Forelimb muscle (tissue), 1 donor: ENCODE data around the gene FBN1. TPM values are rescaled to one million over a fixed set of nuclear protein-coding genes. Genes with fewer than 3 reads are reported as not detected.

Experiments
- DNase-seq: peaks from one replicate; pipeline ENCODE4 v3.0.0-alpha.2; 2013; ENCODE audit warnings: low read depth
- polyA plus RNA-seq: library from polyadenylated mRNA; unstranded; fragments of 120-200 nt; gene quantifications from one replicate; pipeline ENCODE4 v1.2.1, GENCODE V29; 2013; ENCODE audit not compliant: insufficient read length

Gene FBN1
- polyA plus RNA-seq, 1 donor = 168 TPM

GRCh38 chr15:48652510-48653076 lies 7.1 kb upstream of the FBN1 start:
- DNase-seq = no peak

- DNase-seq = no peak
Observed at GRCh38 chr15:48650931-48651330, 5.4 kb upstream of the FBN1 start.

GRCh38 chr15:48647962-48648361 lies 2.5 kb upstream of the FBN1 start:
- DNase-seq = no peak

- no peak for DNase-seq
Observed at GRCh38 chr15:48646331-48646730, 822 bp upstream of the FBN1 start.

- DNase-seq = no peak
Observed at GRCh38 chr15:48644827-48645557, 517 bp downstream of the FBN1 start.

GRCh38 chr15:48644467-48644826 lies 1.1 kb downstream of the FBN1 start:
- DNase-seq = no peak

GRCh38 chr15:48643776-48644466 lies 1.6 kb downstream of the FBN1 start:
- no peak for DNase-seq

GRCh38 chr15:48643206-48643605 lies 2.3 kb downstream of the FBN1 start:
- DNase-seq = no peak

GRCh38 chr15:48642795-48643194 lies 2.7 kb downstream of the FBN1 start:
- DNase-seq = no peak

- DNase-seq = no peak
Observed at GRCh38 chr15:48641416-48641815, 4.1 kb downstream of the FBN1 start.

GRCh38 chr15:48638963-48639362 lies 6.5 kb downstream of the FBN1 start:
- DNase-seq = no peak

GRCh38 chr15:48637639-48638038 lies 7.9 kb downstream of the FBN1 start:
- DNase-seq = no peak

- no peak for DNase-seq
Observed at GRCh38 chr15:48636511-48636910, 9.0 kb downstream of the FBN1 start.

GRCh38 chr15:48634893-48635292 lies 10.6 kb downstream of the FBN1 start:
- DNase-seq = no peak

GRCh38 chr15:48634096-48634495 lies 11.4 kb downstream of the FBN1 start:
- DNase-seq = no peak

GRCh38 chr15:48632651-48633050 lies 12.9 kb downstream of the FBN1 start:
- no peak for DNase-seq

GRCh38 chr15:48631176-48631770 lies 14.2 kb downstream of the FBN1 start:
- DNase-seq = no peak

GRCh38 chr15:48630245-48630644 lies 15.3 kb downstream of the FBN1 start:
- no peak for DNase-seq

- DNase-seq = no peak
Observed at GRCh38 chr15:48628832-48629231, 16.7 kb downstream of the FBN1 start.

GRCh38 chr15:48627260-48627940 lies 18.1 kb downstream of the FBN1 start:
- DNase-seq = no peak

GRCh38 chr15:48625126-48625525 lies 20.4 kb downstream of the FBN1 start:
- no peak for DNase-seq

GRCh38 chr15:48624700-48625099 lies 20.8 kb downstream of the FBN1 start:
- DNase-seq = no peak
